ENCODE measurements around the gene TIMM17B. TPM values are rescaled to one million over a fixed set of nuclear protein-coding genes. Genes with fewer than 3 reads are reported as not detected.

Gene TIMM17B
- total RNA-seq, 4 donors from 2014 or later, result 26.7 to 61.3 (median 43.7) TPM

DNA sequence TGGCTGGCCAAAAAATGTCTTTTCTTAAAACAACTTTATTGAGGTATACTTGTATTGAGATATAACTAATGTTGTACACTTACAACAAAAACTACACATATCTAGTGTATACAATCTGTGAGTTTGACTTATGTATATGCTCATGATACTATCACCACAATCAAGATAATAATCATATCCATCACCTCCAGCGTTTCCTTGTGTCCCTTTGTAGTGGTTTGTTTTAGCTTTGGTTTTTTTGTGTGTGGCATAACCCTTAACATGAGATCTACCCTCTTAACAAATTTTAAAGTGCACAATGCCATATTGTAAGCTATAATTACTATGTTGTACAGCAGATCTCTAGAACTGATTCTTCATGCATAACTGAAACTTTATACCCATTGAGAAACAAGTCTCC lies 48.7 kb downstream of the TIMM17B start:
- WGBS, 2 donors (ENCODE audit: low coverage in 1 of 2), result 46% methylated on average over 1 of the region's 1 CpG; no CpG with 5 or more reads in 1 of the 2 donors
- TF ChIP-seq POLR2A (IDR thresholded peaks at IDR 0.05) (no peak), EP300 (IDR thresholded peaks at IDR 0.05; ENCODE audit: low read depth) (no peak), POLR2AphosphoS5 (IDR thresholded peaks at IDR 0.05) (no peak)
- TF ChIP-seq, protein P1, sequence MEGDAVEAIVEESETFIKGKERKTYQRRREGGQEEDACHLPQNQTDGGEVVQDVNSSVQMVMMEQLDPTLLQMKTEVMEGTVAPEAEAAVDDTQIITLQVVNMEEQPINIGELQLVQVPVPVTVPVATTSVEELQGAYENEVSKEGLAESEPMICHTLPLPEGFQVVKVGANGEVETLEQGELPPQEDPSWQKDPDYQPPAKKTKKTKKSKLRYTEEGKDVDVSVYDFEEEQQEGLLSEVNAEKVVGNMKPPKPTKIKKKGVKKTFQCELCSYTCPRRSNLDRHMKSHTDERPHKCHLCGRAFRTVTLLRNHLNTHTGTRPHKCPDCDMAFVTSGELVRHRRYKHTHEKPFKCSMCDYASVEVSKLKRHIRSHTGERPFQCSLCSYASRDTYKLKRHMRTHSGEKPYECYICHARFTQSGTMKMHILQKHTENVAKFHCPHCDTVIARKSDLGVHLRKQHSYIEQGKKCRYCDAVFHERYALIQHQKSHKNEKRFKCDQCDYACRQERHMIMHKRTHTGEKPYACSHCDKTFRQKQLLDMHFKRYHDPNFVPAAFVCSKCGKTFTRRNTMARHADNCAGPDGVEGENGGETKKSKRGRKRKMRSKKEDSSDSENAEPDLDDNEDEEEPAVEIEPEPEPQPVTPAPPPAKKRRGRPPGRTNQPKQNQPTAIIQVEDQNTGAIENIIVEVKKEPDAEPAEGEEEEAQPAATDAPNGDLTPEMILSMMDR (IDR thresholded peaks at IDR 0.05), result no peak

More for the DNA sequence above, 48.7 kb downstream of the TIMM17B start:
- Histone ChIP-seq H3K27me3 (no peaks in the 10 kb centered on the region), H3K27ac (no peak overlapping the region), H3K9me3 (no peaks in the 10 kb centered on the region), H3K4me1 (no peaks in the 10 kb centered on the region), H3K36me3 (no peaks in the 10 kb centered on the region), H3K4me3 (no peak overlapping the region)
- in situ Hi-C loops (cut with MboI; ENCODE audit: low pct_ligation_motif_present in 1 of 4, low pct_unique_long_range_greater_than_20kb in 1 of 4, low sequenced_read_pairs in 3 of 4) (no loop called here), intact Hi-C loops (cut with DNase I; ENCODE audit: low total_unique reads) (no loop called here)
- no peak for DNase-seq

Other genes with a start within 250 kb of the TIMM17B start
- gene WAS, start 214.0 kb downstream of the TIMM17B start, total RNA-seq, result 10 to 100 TPM in 1 of 4 donors, 1 to 10 TPM in 3; 3.2 to 13.1 (median 6.3) TPM
- gene SUV39H1, start 201.0 kb downstream of the TIMM17B start, total RNA-seq, result 1 to 10 TPM in 3 of 4 donors, under 1 TPM in 1; 1.00 to 5.3 (median 4.4) TPM
- gene GLOD5, start 136.0 kb downstream of the TIMM17B start, total RNA-seq, result 10 to 100 TPM in 1 of 4 donors, 1 to 10 TPM in 1, not detected in 2; 4.8 to 18.4 TPM
- not detected for gene GATA1, start 111.2 kb downstream of the TIMM17B start, total RNA-seq
- 100 to 1,000 TPM in 2 of 4 donors, 10 to 100 TPM in 2; 74.4 to 105 (median 93.3) TPM for gene HDAC6, start 95.7 kb downstream of the TIMM17B start, total RNA-seq
- gene ERAS, start 71.3 kb downstream of the TIMM17B start, total RNA-seq, result not detected
- 100 to 1,000 TPM in 1 of 4 donors, 10 to 100 TPM in 3; 14.0 to 144 (median 20.4) TPM for gene PCSK1N, start 62.2 kb downstream of the TIMM17B start, total RNA-seq
- gene PQBP1, start 162 bp upstream of the TIMM17B start, total RNA-seq, result 10 to 100 TPM; 21.7 to 92.3 (median 63.8) TPM
- 10 to 100 TPM; 29.5 to 48.3 (median 33.8) TPM for gene SLC35A2, start 13.9 kb upstream of the TIMM17B start, total RNA-seq
- 10 to 100 TPM in 3 of 4 donors, not detected in 1; 11.2 to 50.7 (median 20.6) TPM for gene PIM2, start 21.3 kb upstream of the TIMM17B start, total RNA-seq
- 10 to 100 TPM; 39.4 to 96.9 (median 40.6) TPM for gene OTUD5, start 59.8 kb upstream of the TIMM17B start, total RNA-seq
- under 1 TPM in 2 of 4 donors, not detected in 2; 0.95 to 0.96 TPM for gene KCND1, start 74.1 kb upstream of the TIMM17B start, total RNA-seq
- 100 to 1,000 TPM in 1 of 4 donors, 10 to 100 TPM in 3; 34.8 to 102 (median 52.9) TPM for gene GRIPAP1, start 104.5 kb upstream of the TIMM17B start, total RNA-seq
- gene TFE3, start 145.6 kb upstream of the TIMM17B start, total RNA-seq, result 10 to 100 TPM; 31.7 to 45.6 (median 44.7) TPM
- gene CCDC120, start 161.2 kb upstream of the TIMM17B start, total RNA-seq, result 10 to 100 TPM in 2 of 4 donors, 1 to 10 TPM in 2; 4.4 to 19.1 (median 9.9) TPM
- 10 to 100 TPM in 2 of 4 donors, 1 to 10 TPM in 2; 3.4 to 16.8 (median 9.2) TPM for gene PRAF2, start 176.2 kb upstream of the TIMM17B start, total RNA-seq
- gene WDR45, start 182.1 kb upstream of the TIMM17B start, total RNA-seq, result 100 to 1,000 TPM in 2 of 4 donors, 10 to 100 TPM in 2; 73.5 to 205 (median 117) TPM
- gene GPKOW, start 226.0 kb upstream of the TIMM17B start, total RNA-seq, result 10 to 100 TPM; 10.7 to 21.8 (median 18.0) TPM

Measured in transverse colon (tissue), 4 donors.